GM18870 (cell line): Measurements from ENCODE around the gene FAM209A.
"Not testable (repeated sequence)": the region's sequence is repeated elsewhere in the genome, so short reads cannot be mapped to it uniquely, and the experiment has no call there.

Experiments
- ATAC-seq: cut with Tn5 transposase; IDR thresholded peaks from one replicate; pipeline ENCODE4 v1.9.1; 2021; ENCODE audit warnings: moderate library complexity; ENCODE audit not compliant: unreplicated experiment

Gene FAM209A, protein sequence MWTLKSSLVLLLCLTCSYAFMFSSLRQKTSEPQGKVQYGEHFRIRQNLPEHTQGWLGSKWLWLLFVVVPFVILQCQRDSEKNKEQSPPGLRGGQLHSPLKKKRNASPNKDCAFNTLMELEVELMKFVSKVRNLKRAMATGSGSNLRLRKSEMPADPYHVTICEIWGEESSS

DNA sequence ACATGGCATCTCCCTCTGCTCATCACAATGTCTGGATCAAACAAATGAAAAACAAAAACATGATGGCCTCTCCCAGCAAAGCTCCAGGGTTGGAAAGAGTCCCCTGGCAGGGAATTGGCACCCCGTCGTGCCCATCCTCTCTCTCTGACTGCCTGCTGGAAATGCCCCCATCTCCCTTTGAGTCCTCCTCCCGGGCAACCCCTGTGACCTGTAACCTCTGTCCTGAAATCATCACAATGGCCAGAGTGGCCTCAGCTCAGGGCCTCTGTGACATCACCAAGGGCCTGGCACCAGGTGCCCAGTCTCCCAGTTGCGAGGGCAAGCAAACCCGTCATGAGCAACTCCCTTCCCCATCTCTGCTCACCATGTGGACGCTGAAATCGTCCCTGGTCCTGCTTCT is at the start of gene FAM209A:
Gene FAM209A, plus strand, starts transcription at position 301 of the 400 bp plus-strand sequence. Its CDS starts 65 bp downstream, at position 366.
- ATAC-seq = not testable (repeated sequence)

DNA sequence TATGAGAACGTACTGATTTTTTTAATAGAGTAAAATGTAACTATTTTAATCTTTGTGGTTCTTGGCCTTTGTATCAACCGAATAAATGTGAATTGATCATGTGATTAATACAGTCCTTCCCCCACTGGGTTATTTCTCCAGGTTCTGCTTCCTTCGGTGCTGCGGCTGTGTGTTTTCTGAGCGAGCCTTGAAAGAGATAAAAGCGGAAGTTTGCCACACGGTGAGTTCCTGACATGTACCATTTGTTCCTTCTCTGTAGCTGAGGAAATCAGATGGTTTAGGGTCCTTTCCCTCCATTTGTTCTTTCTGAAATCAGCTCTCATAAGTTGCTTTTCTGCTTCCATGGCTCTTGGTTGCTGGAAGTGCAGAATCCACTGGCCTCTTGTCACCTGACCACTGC is 40.6 kb upstream of the FAM209A start:
- ATAC-seq = no peak

DNA sequence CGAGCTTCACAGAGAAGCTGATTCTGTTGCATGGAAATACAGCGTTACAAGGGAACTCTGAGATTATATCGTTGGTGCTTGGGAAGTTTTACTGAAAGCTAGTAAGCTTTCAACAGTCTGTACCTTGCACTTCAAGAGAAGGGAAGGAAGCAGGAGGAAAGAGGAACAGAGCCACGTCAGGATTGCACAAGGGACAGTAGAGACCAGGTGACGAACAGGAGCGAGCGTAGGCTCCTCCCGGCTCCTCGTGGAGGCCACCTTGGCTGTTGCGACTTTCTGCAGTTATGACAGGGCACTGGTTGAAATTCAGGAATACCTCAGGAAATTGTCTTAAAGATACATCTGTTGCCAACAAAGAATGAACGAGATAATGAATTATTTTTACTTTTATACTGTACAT is 37.3 kb upstream of the FAM209A start:
- no peak for ATAC-seq

GRCh38 chr20:56488566-56488965 is 36.0 kb upstream of the FAM209A start:
- no peak for ATAC-seq

GRCh38 chr20:56501116-56501515 is 23.4 kb upstream of the FAM209A start:
- ATAC-seq = no peak

- ATAC-seq = no peak
These were observed 20.6 kb upstream of the FAM209A start for GRCh38 chr20:56503916-56504315.

DNA sequence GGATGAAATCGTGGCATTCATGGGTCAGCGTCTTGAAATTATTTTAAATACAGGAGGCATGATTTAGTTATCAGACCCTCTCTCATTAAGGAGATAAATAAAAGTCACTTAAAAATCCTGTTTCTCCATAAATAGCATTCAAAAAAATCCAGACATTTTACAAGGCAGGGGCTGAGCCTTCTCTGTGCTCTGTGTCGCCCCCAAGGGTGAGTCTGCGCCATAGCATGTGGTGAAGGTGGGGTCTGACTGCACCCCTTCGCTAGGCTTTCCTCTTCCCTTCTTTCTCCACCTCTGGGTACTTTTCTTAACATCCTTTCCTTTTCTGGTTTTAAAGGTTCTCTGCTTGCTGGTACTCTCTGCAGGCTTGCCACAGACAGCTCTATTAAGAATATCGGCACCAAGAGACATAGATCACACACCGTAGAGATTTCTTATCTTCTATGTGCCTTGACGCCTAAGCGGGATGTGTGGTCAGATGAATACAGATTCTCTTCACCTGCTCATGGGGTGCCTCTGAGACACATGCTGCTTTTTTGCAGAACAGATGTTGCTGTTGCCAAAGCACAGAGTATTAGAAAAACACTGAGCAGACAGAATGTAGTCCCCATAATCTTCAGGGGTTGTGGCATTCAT is 20.1 kb upstream of the FAM209A start:
- no peak for ATAC-seq

GRCh38 chr20:56506103-56506502 is 18.4 kb upstream of the FAM209A start:
- ATAC-seq = no peak

GRCh38 chr20:56511926-56512325 is 12.6 kb upstream of the FAM209A start:
- no peak for ATAC-seq

DNA sequence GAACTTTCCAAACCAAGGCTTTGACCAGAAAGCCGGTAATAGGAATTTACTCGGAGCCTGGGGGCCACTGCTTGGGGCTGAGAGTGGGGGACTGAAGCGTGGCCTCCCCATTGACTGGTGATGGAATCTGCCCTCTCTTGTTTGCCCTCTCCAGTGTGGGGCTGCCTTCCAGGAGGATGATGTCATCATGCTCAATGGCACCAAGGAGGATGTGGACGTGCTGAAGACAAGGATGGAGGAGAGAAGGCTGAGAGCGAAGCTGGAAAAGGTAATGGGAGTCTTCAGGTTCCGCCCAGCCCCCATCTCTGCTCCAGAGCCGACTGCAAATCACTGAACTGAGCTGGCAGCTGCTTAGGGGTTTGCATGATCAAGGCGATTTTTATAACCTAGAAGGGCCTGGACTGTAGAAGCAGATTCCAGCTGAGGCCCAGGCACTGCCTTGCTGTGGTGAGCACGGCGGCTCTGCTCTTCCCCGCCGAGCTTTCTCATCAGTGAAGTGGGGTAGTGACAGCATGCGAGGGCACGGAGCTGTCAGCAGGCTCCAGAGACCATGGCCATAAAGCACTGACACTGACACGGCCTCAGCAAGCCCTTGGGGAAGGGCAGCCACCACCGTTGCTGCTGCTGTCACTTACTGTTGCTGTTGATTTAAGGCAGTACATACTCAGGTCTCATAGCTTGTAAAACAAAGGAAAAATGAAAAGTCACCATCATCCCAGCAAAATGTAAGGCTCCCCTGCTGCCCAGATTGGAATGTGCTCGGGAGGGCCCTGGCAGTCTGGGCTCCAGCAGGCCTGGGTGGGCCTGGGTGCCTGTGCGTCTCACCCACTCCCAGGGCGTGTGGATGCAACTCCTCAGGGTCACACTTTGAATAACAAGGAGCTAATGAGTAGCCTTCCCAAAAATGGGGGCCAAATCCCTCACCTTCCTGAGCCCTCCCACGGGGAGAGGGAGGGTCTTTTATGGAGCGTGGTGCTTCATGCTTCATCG is 11.1 kb upstream of the FAM209A start:
- no peak for ATAC-seq

GRCh38 chr20:56516631-56517030 is 7.9 kb upstream of the FAM209A start:
- no peak for ATAC-seq

- ATAC-seq = no peak
These were observed 7.3 kb upstream of the FAM209A start for GRCh38 chr20:56517211-56517610.

DNA sequence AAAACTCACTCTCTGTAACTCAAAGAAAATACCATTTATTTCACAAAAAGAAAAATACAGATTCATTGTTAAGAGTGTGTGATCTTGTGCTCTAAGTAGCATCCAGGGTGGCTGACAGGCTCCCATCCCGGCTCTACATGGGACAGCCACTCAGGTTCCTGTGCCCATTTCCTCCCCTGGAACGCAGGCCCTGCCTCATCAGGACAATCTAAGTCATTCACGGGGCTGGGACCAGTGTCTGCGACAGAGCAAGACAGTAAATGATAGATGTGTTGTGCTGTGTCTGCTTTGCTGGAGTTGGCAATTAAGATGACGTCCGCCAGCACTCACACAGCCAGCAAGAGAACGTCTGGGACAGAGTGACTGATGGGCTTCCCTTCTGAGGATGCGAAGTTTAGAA is 6.9 kb upstream of the FAM209A start:
- no peak for ATAC-seq

- no peak for ATAC-seq
These were observed 6.4 kb upstream of the FAM209A start for GRCh38 chr20:56518126-56518525.

DNA sequence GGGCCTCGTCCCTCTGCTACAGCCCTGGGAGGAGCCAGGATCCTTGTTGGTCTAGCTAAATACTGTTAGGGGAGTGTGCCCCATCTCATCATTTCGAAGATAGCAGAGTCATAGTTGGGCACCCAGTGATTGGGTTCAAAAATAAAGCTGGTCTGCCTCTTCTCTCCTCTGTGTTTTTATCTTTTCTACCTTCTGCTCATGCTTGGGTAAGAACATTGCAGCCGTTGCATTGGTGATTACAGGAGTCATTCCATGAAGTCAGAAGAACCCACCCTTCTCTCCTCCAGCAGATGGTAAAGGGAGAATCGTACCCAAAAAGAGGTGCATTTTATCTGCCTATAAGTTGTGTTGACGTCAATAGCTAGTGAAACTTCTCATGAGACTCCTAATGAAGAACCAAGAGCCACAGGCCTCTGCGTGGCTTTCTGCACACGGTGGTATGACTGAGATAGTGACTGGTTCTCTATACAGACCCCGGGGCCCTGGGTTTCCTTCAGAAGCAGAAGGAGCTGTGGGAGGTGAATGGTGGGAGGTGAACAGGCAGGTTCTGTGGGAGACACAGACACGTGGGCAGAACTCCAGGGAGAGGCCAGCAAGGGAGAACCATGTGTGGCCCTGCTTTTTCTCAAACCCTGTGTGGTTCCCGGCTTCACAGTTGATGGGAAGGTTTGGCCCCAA is 5.7 kb upstream of the FAM209A start:
- no peak for ATAC-seq

DNA sequence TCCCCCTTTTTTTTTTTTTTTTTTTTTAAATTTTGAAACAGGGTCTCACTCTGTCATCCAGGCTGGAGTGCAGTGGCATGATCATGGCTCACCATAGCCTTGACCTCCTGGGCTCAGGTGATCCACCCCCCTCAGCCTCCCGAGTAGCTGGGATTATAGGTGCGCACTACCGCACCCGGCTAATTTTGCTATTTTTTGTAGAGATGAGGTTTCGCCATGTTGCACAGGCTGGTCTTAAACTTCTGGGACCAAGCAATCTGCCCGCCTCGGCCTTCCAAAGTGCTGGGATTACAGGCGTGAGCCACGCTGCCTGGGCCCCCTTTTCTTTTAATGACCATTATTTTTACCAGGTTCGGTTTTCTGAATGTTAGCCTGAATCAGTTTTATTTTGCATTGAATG is 5.0 kb upstream of the FAM209A start:
- no peak for ATAC-seq

DNA sequence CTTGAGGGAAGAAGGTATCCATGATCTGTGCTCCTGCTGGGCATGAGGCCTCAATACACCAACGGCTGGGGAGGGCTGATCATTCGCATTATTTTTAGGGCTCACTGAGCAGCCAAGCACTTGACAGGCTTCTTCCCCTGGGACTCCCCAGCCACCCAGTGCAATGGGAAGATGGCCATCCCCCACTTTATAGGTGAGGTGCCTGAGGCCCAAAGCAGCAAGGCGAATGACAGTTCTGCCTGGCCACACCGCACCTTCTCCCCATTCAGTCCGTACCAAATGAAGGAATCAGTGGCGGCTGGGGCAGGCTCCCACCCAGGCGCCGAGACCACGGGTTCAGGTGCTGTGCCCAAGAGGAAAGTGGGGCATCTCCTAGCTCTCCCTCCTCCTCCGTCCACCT is 4.4 kb upstream of the FAM209A start:
- ATAC-seq = no peak

- ATAC-seq = not testable (repeated sequence)
These were observed 3.7 kb upstream of the FAM209A start for GRCh38 chr20:56520746-56521354.

- no peak for ATAC-seq
These were observed 2.2 kb upstream of the FAM209A start for GRCh38 chr20:56522311-56522710.

DNA sequence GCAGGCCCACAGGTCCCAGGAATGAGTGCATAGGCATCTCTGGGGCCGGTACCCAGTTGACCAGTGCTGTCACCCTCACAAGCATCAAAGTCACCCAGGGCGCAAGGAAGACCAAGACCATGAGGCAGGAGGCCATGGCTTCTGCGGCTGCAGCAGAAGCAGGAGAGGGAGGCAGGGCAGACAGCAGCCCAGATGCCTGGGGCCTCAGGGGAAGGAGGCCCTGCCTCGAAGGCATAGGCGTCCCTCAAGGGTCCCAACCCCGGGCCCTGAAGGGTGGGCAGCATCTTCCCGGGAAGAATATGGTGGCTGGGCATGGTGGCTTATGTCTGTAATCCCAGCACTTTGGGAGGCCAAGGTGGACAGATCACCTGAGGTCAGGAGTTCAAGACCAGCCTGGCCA is 3.0 kb downstream of the FAM209A start:
- no peak for ATAC-seq

GRCh38 chr20:56532946-56533345 is 8.4 kb downstream of the FAM209A start, which contains the start of gene FAM209B:
TSS of gene FAM209B (plus strand) at chr20:56533246. CDS start at chr20:56533342, 96 bp downstream.
- not testable (repeated sequence) for ATAC-seq
